ENCODE data around the gene CCL21.

The CCL21 gene

GRCh38 chr9:34709196-34709978 lies 549 bp downstream of the CCL21 start:
- DNase-seq (ENCODE audit: insufficient read length, low spot score): no peak
- no peak for FAIRE-seq

- no peak for DNase-seq (ENCODE audit: insufficient read length, low spot score)
- FAIRE-seq: no peak
Measured at GRCh38 chr9:34707130-34707529, 2.8 kb downstream of the CCL21 start.

- peak; percentile 72 for DNase-seq (ENCODE audit: insufficient read length, low spot score)
- FAIRE-seq: no peak
Measured at GRCh38 chr9:34701769-34702736, 7.9 kb downstream of the CCL21 start.

- no peak for FAIRE-seq
Measured at GRCh38 chr9:34701023-34701768, 8.7 kb downstream of the CCL21 start.

GRCh38 chr9:34694811-34695210 lies 15.1 kb downstream of the CCL21 start:
- no peak for DNase-seq (ENCODE audit: insufficient read length, low spot score)
- FAIRE-seq: no peak

More at GRCh38 chr9:34701023-34701768, 8.7 kb downstream of the CCL21 start:
- peak; percentile 59 for DNase-seq (ENCODE audit: insufficient read length, low spot score)

- FAIRE-seq: no peak
- DNase-seq (ENCODE audit: insufficient read length, low spot score): no peak
Measured at GRCh38 chr9:34693560-34693959, 16.4 kb downstream of the CCL21 start.

GRCh38 chr9:34691936-34692315 lies 18.0 kb downstream of the CCL21 start:
- FAIRE-seq (no peak), DNase-seq (ENCODE audit: insufficient read length, low spot score) (no peak)

GRCh38 chr9:34690983-34691935 lies 18.7 kb downstream of the CCL21 start, which contains the start of gene CCL19:
TSS of gene CCL19 (minus strand) at chr9:34691276. CDS start at chr9:34691139, 137 bp downstream.
- no peak for DNase-seq (ENCODE audit: insufficient read length, low spot score)
- no peak for FAIRE-seq

- no peak for FAIRE-seq
- DNase-seq (ENCODE audit: insufficient read length, low spot score): no peak
Measured at GRCh38 chr9:34689512-34689911, 20.4 kb downstream of the CCL21 start.

- FAIRE-seq (no peak), DNase-seq (ENCODE audit: insufficient read length, low spot score) (no peak)
Measured at GRCh38 chr9:34689116-34689470, 20.8 kb downstream of the CCL21 start.

- no peak for DNase-seq (ENCODE audit: insufficient read length, low spot score)
- FAIRE-seq: no peak
Measured at GRCh38 chr9:34688329-34689115, 21.4 kb downstream of the CCL21 start.

- no peak for DNase-seq (ENCODE audit: insufficient read length, low spot score)
- no peak for FAIRE-seq
Measured at GRCh38 chr9:34687276-34688030, 22.5 kb downstream of the CCL21 start.

- DNase-seq (ENCODE audit: insufficient read length, low spot score): no peak
- no peak for FAIRE-seq
Measured at GRCh38 chr9:34686732-34687131, 23.2 kb downstream of the CCL21 start.

GRCh38 chr9:34686231-34686630 lies 23.7 kb downstream of the CCL21 start:
- FAIRE-seq (no peak), DNase-seq (ENCODE audit: insufficient read length, low spot score) (no peak)

GRCh38 chr9:34685591-34685990 lies 24.3 kb downstream of the CCL21 start:
- FAIRE-seq (no peak), DNase-seq (ENCODE audit: insufficient read length, low spot score) (no peak)

GRCh38 chr9:34684816-34685215 lies 25.1 kb downstream of the CCL21 start:
- no peak for FAIRE-seq

GRCh38 chr9:34684145-34684544 lies 25.8 kb downstream of the CCL21 start:
- no peak for FAIRE-seq
- no peak for DNase-seq (ENCODE audit: insufficient read length, low spot score)

More at GRCh38 chr9:34684816-34685215, 25.1 kb downstream of the CCL21 start:
- DNase-seq (ENCODE audit: insufficient read length, low spot score): no peak

- DNase-seq (ENCODE audit: insufficient read length, low spot score) (no peak), FAIRE-seq (no peak)
Measured at GRCh38 chr9:34675869-34676268, 34.1 kb downstream of the CCL21 start.
